Neural cell (in vitro differentiated cells): ENCODE results near the gene HPS6.

Source experiments
- EP300 ChIP-seq: fragments of 450-650 bp; conservative IDR thresholded peaks from 2 replicates; pipeline ENCODE4 v1.6.1; 2014; ENCODE audit warnings: antibody characterized with exemption, mild to moderate bottlenecking, moderate library complexity; ENCODE audit not compliant: poor library complexity, severe bottlenecking
- EZH2 ChIP-seq: fragments of 200-600, 300-800 bp; shearing (Covaris generic), sonication (generic); IDR thresholded peaks from 2 replicates; pipeline ENCODE4 v1.6.1; 2014; ENCODE audit warnings: antibody characterized with exemption, low read length, borderline replicate concordance, mild to moderate bottlenecking; ENCODE audit not compliant: insufficient read depth, poor library complexity, severe bottlenecking

DNA sequence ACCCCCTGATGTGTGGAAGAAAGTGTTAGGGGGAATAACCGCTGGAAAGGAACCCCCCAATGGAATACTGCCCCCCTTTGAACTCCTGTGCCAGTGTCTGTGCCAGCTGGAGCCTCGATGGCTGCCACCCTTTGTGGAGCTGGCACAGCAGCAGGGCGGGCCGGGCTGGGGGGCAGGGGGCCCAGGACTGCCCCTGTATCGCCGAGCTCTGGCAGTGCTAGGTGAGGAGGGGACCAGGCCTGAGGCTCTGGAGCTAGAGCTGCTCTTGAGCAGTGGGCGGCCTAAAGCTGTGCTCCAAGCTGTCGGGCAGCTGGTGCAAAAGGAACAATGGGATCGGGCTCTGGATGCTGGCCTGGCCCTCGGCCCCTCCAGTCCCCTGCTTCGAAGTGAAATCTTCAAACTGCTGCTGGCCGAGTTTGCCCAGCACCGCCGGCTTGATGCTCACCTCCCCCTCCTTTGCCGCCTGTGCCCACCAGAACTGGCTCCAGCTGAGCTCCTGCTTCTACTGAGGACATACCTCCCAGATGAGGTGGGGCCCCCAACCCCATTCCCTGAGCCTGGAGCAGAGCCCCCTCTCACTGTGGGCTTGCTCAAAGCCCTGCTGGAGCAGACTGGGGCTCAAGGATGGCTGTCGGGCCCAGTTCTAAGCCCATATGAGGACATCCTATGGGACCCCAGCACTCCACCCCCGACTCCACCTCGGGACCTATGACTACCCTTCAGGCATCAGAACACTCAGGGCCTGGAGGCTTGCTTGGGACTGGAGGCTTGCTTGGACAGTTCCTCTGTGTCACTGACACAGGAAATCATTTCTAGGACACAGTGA lies 2.2 kb downstream of the HPS6 start:
- no peak for TF ChIP-seq EP300
- no peak for TF ChIP-seq EZH2
